CD4-positive, CD25-positive, alpha-beta regulatory T cell (primary cell): ENCODE results near the gene WDR36. TPM values are rescaled to one million over a fixed set of nuclear protein-coding genes. Genes with fewer than 3 reads are reported as not detected.

Experiments
- ATAC-seq, 2 donors: fragments of 150-1000 bp; cut with Tn5 transposase; one replicate each; pipeline ENCODE4 v1.10.0; 2021; ENCODE audit warnings: low read depth in 2 of 2, moderate number of reproducible peaks in 2 of 2, moderate library complexity in 1 of 2
- DNase-seq, 3 donors: peaks; one replicate each; pipeline versions ENCODE4 v3.0.0 to v3.0.0-alpha.2; 2012 to 2022; ENCODE audit warnings: mixed read lengths in 1 of 3
- H3K27ac ChIP-seq: one replicate; pipeline ENCODE4 v1.7.0; 2013; ENCODE audit warnings: mild to moderate bottlenecking, low read length; ENCODE audit not compliant: insufficient read depth, poor library complexity, severe bottlenecking
- H3K27me3 ChIP-seq: one replicate; pipeline ENCODE4 v1.7.0; 2013; ENCODE audit warnings: low read length; ENCODE audit not compliant: control insufficient read depth, insufficient read depth
- H3K36me3 ChIP-seq: one replicate; pipeline ENCODE4 v1.7.0; 2013; ENCODE audit warnings: mild to moderate bottlenecking, low read length, moderate library complexity; ENCODE audit not compliant: control insufficient read depth, insufficient read depth
- H3K4me1 ChIP-seq: 2 replicates; pipeline ENCODE4 v1.7.0; 2013; ENCODE audit warnings: mild to moderate bottlenecking, low read length; ENCODE audit not compliant: insufficient read depth, control insufficient read depth, poor library complexity, severe bottlenecking
- H3K4me3 ChIP-seq: one replicate; pipeline ENCODE4 v1.7.0; 2013; ENCODE audit warnings: low read depth, mild to moderate bottlenecking, low read length, moderate library complexity
- H3K9me3 ChIP-seq, 2 experiments: 1 replicate in 1 of 2; 2 replicates in 1 of 2; pipeline ENCODE4 v1.7.0; 2013; ENCODE audit warnings: low read length in 2 of 2, mild to moderate bottlenecking in 1 of 2, moderate library complexity in 1 of 2; ENCODE audit not compliant: control insufficient read depth in 2 of 2
- H3K27ac Mint-ChIP-seq, 3 donors: one replicate each; pipeline ENCODE4 v1.8.0; 2020 to 2022; ENCODE audit warnings: mild to moderate bottlenecking in 3 of 3, mixed read lengths in 3 of 3, moderate library complexity in 2 of 3
- H3K27me3 Mint-ChIP-seq: one replicate; pipeline ENCODE4 v1.8.0; 2022; ENCODE audit warnings: mild to moderate bottlenecking, mixed read lengths
- H3K36me3 Mint-ChIP-seq: one replicate; pipeline ENCODE4 v1.8.0; 2020; ENCODE audit warnings: mixed read lengths
- H3K4me1 Mint-ChIP-seq, 4 donors: one replicate each; pipeline ENCODE4 v1.8.0; 2020 to 2022; ENCODE audit warnings: mixed read lengths in 4 of 4, mild to moderate bottlenecking in 1 of 4
- H3K4me3 Mint-ChIP-seq, 4 donors: one replicate each; pipeline ENCODE4 v1.8.0; 2020 to 2022; ENCODE audit warnings: mild to moderate bottlenecking in 4 of 4, mixed read lengths in 4 of 4, moderate library complexity in 3 of 4
- H3K9me3 Mint-ChIP-seq, 7 donors: one replicate each; pipeline ENCODE4 v1.8.0; 2020 to 2022; ENCODE audit warnings: mixed read lengths in 7 of 7, mild to moderate bottlenecking in 3 of 7, moderate library complexity in 2 of 7
- polyA plus RNA-seq, 4 donors: library from polyadenylated mRNA; unstranded; fragments of 300-500 nt; fragmentation: Illumina TruSeq; gene quantifications; one replicate each; pipeline ENCODE4 v1.2.3, GENCODE V29; 2021
- total RNA-seq: library from RNA; stranded (reverse); gene quantifications from one replicate; pipeline ENCODE4 v1.2.3, GENCODE V29; 2022

Gene WDR36
- total and polyA plus RNA-seq, 5 donors from 2014 or later, result 15.5 to 25.5 (median 18.8) TPM

GRCh38 chr5:111076091-111076490, 16.1 kb upstream of the WDR36 start:
- Histone ChIP-seq H3K27ac (no peak overlapping the region), H3K4me3 (no peak overlapping the region), H3K9me3 (no peaks in the 10 kb centered on the region), H3K27me3 (peaks cover 50% of the 10 kb centered on the region), H3K36me3 (no peaks in the 10 kb centered on the region), H3K4me1 (peaks cover 14% of the 10 kb centered on the region)
- Mint-ChIP-seq H3K9me3 (peaks cover 0 to 2% (median 0%) of the 10 kb centered on the region in 7 donors), H3K27ac (no peak overlapping the region), H3K27me3 (peaks cover 72% of the 10 kb centered on the region), H3K4me1 (peaks cover 6 to 20% (median 8%) of the 10 kb centered on the region in 4 donors), H3K36me3 (no peaks in the 10 kb centered on the region), H3K4me3 (no peak overlapping the region)
- ATAC-seq (no peak), DNase-seq (no peak)

DNA sequence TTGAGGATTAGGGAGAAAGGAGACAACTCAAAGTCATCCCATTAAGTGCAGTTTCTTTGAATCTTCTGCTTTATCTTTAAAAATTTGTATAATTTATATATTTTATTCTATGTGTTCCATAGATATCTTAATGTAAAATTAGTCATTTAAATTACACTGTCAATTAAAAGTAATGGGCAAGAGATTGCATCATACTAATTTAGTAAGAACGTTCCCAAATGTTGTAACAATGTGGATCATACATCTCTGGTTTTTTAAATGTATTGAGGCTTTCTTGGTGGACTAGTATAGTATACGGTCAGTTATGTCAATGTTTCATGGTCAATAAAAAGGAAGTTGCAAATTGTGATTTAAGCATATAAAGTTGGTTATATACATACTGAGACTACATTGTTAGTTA, 14.5 kb upstream of the WDR36 start:
- Histone ChIP-seq H3K36me3 (no peaks in the 10 kb centered on the region), H3K27me3 (peaks cover 44% of the 10 kb centered on the region), H3K27ac (no peak overlapping the region), H3K9me3 (no peaks in the 10 kb centered on the region), H3K4me1 (peaks cover 12% of the 10 kb centered on the region), H3K4me3 (no peak overlapping the region)
- Mint-ChIP-seq H3K27me3 (peaks cover 72% of the 10 kb centered on the region), H3K4me1 (peaks cover 0 to 16% (median 6%) of the 10 kb centered on the region in 4 donors), H3K27ac (no peak overlapping the region), H3K9me3 (peaks cover 0 to 2% (median 0%) of the 10 kb centered on the region in 7 donors), H3K36me3 (no peaks in the 10 kb centered on the region), H3K4me3 (no peak overlapping the region)
- ATAC-seq (no peak), DNase-seq (no peak)

DNA sequence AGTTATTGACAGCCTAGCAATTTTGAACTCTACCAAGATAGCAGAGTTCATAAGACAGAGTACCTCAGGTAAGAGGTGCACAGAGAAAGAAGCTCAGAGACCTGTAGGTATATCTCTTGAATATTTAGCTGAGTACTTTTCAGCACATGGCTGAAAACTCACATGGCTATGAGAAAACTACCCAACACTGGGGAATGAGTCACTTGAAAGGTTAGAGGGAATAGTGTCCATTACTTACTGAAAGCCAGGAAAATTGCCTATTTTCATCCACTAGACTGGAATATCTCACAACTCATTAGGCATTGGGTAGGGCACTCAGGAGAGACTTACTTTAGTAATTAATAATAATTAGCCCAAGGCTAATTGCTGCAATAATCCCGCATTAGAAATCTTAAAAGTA, 12.3 kb upstream of the WDR36 start:
- Histone ChIP-seq H3K27ac (no peak overlapping the region), H3K9me3 (no peaks in the 10 kb centered on the region), H3K4me1 (no peaks in the 10 kb centered on the region), H3K36me3 (no peaks in the 10 kb centered on the region), H3K4me3 (no peak overlapping the region), H3K27me3 (peaks cover 38% of the 10 kb centered on the region)
- ATAC-seq (no peak), DNase-seq (no peak)
- Mint-ChIP-seq H3K36me3 (no peaks in the 10 kb centered on the region), H3K4me1 (no peaks in the 10 kb centered on the region), H3K27me3 (peaks cover 68% of the 10 kb centered on the region), H3K9me3 (peaks cover 0 to 4% (median 0%) of the 10 kb centered on the region in 7 donors), H3K4me3 (no peak overlapping the region), H3K27ac (no peak overlapping the region)

- Mint-ChIP-seq H3K4me1 (no peaks in the 10 kb centered on the region), H3K27me3 (peaks cover 52% of the 10 kb centered on the region), H3K27ac (no peak overlapping the region), H3K36me3 (no peaks in the 10 kb centered on the region), H3K9me3 (peaks cover 0 to 2% (median 0%) of the 10 kb centered on the region in 7 donors), H3K4me3 (no peak overlapping the region)
- Histone ChIP-seq H3K27ac (no peak overlapping the region), H3K27me3 (peaks cover 26% of the 10 kb centered on the region), H3K36me3 (no peaks in the 10 kb centered on the region), H3K9me3 (no peaks in the 10 kb centered on the region), H3K4me1 (no peaks in the 10 kb centered on the region), H3K4me3 (no peak overlapping the region)
- no peak for ATAC-seq
- no peak for DNase-seq
These were observed 8.8 kb upstream of the WDR36 start for GRCh38 chr5:111083323-111083722.

GRCh38 chr5:111095982-111096381, 3.8 kb downstream of the WDR36 start:
- no peaks in the 10 kb centered on the region for H3K9me3 ChIP-seq
- peaks cover 20% of the 10 kb centered on the region for H3K4me1 ChIP-seq
- H3K4me3 ChIP-seq, result no peak overlapping the region
- ATAC-seq, result no peak
- Mint-ChIP-seq H3K4me3 (no peak overlapping the region), H3K27me3 (peaks cover 5% of the 10 kb centered on the region), H3K36me3 (peaks cover 23% of the 10 kb centered on the region), H3K4me1 (peaks cover 17 to 57% (median 42%) of the 10 kb centered on the region in 4 donors), H3K27ac (no peak overlapping the region), H3K9me3 (no peaks in the 10 kb centered on the region)
- DNase-seq, result no peak
- no peaks in the 10 kb centered on the region for H3K27me3 ChIP-seq
- no peak overlapping the region for H3K27ac ChIP-seq
- H3K36me3 ChIP-seq, result peaks cover 51% of the 10 kb centered on the region

- Histone ChIP-seq H3K36me3 (peaks cover 79% of the 10 kb centered on the region), H3K27ac (no peak overlapping the region), H3K4me3 (no peak overlapping the region), H3K27me3 (no peaks in the 10 kb centered on the region), H3K4me1 (peaks cover 5% of the 10 kb centered on the region), H3K9me3 (no peaks in the 10 kb centered on the region)
- Mint-ChIP-seq H3K27me3 (no peaks in the 10 kb centered on the region), H3K4me1 (peaks cover under 1 to 33% (median 26%) of the 10 kb centered on the region in 4 donors), H3K4me3 (no peak overlapping the region), H3K27ac (no peak overlapping the region), H3K36me3 (peaks cover 30% of the 10 kb centered on the region), H3K9me3 (no peaks in the 10 kb centered on the region)
- DNase-seq, result no peak
- no peak for ATAC-seq
These were observed 7.1 kb downstream of the WDR36 start for GRCh38 chr5:111099058-111099778.

DNA sequence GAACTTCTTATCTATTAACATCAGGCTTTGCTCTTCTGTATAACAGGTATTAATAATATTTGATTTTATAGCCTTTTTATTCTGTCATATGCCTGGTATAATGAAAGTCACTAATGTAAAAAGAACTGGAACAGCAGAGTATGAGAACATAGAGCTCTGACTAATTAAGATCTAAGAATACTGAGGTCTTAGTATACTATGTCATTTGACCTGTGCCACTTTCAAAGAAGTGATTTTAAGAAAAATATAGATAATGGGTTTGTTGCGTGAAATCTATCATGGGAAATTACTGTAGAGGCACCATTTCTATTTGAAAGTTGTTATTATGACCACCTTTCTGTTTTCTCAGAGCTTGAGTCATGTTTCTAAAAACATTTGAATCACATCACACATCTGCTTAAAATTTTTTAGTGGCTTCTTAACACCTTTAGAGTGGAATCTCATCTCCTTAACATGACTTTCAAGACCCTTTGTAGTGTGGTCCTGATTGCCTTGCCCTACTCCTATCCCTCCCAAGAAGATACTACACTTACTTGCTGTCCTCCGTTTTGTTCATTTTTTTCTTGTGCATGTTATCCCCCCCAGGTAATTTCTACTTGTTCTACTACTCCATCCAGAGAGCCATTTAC, 14.3 kb downstream of the WDR36 start:
- H3K36me3 Mint-ChIP-seq, result peaks cover 39% of the 10 kb centered on the region
- no peak overlapping the region for H3K4me3 Mint-ChIP-seq
- H3K27ac Mint-ChIP-seq, result peak overlapping the region in 1 of 3 donors; percentile 3
- DNase-seq (no peak), ATAC-seq (no peak)
- H3K36me3 ChIP-seq, result peaks cover 90% of the 10 kb centered on the region
- no peaks in the 10 kb centered on the region for H3K9me3 ChIP-seq
- H3K4me1 ChIP-seq, result no peaks in the 10 kb centered on the region
- no peaks in the 10 kb centered on the region for H3K27me3 Mint-ChIP-seq
- no peaks in the 10 kb centered on the region for H3K9me3 Mint-ChIP-seq
- H3K27ac ChIP-seq, result no peak overlapping the region
- no peaks in the 10 kb centered on the region for H3K27me3 ChIP-seq
- H3K4me1 Mint-ChIP-seq, result peaks cover 0 to 4% (median 1%) of the 10 kb centered on the region in 4 donors
- no peak overlapping the region for H3K4me3 ChIP-seq

GRCh38 chr5:111107371-111107770, 15.2 kb downstream of the WDR36 start:
- DNase-seq, result no peak
- no peak overlapping the region for H3K27ac ChIP-seq
- Mint-ChIP-seq H3K27ac (no peak overlapping the region), H3K36me3 (peaks cover 43% of the 10 kb centered on the region), H3K4me1 (peaks cover 0 to 6% (median 4%) of the 10 kb centered on the region in 4 donors), H3K9me3 (no peaks in the 10 kb centered on the region), H3K27me3 (no peaks in the 10 kb centered on the region), H3K4me3 (no peak overlapping the region)
- no peaks in the 10 kb centered on the region for H3K9me3 ChIP-seq
- H3K4me1 ChIP-seq, result no peaks in the 10 kb centered on the region
- no peak overlapping the region for H3K4me3 ChIP-seq
- H3K27me3 ChIP-seq, result no peaks in the 10 kb centered on the region
- peaks cover 91% of the 10 kb centered on the region for H3K36me3 ChIP-seq
- no peak for ATAC-seq
